ENCODE measurements around the gene SLC33A1.
"Not testable (repeated sequence)": the region's sequence is repeated elsewhere in the genome, so short reads cannot be mapped to it uniquely, and the experiment has no call there.

The SLC33A1 gene

GRCh38 chr3:155859859-155860258, 5.6 kb upstream of the SLC33A1 start:
- Histone ChIP-seq H2AFZ (ENCODE audit: low read depth) (peak overlapping the region; percentile 56), H3K9ac (no peak overlapping the region), H3K36me3 (ENCODE audit: insufficient read depth) (no peaks in the 10 kb centered on the region), H3K27me3 (ENCODE audit: insufficient read depth, low read depth) (no peaks in the 10 kb centered on the region), H3K4me3 (IDR thresholded peaks at IDR 0.05; ENCODE audit: insufficient read depth, low read depth, low read length) (no peak overlapping the region), H4K20me1 (ENCODE audit: insufficient read depth) (no peaks in the 10 kb centered on the region), H3K4me1 (ENCODE audit: low read depth, poor library complexity, severe bottlenecking) (peaks cover 26% of the 10 kb centered on the region), H3K27ac (peak overlapping the region; percentile 4; the same call in 1 of the 2 replicates), H3K79me2 (ENCODE audit: insufficient read depth, low read depth) (no peaks in the 10 kb centered on the region), H3K4me2 (peak overlapping the region; percentile 10)
- TF ChIP-seq CTCF (conservative IDR thresholded peaks at IDR 0.05; ENCODE audit: low read depth, low read length) = 0 out of 2 replicates have a peak, but pooled peaks have one; percentile 25

GRCh38 chr3:155853214-155854140, 750 bp downstream of the SLC33A1 start:
- Histone ChIP-seq H3K27me3 (ENCODE audit: insufficient read depth, low read depth) (no peaks in the 10 kb centered on the region), H3K27ac (peak overlapping the region; percentile 94), H3K4me3 (IDR thresholded peaks at IDR 0.05; ENCODE audit: insufficient read depth, low read depth, low read length) (peak overlapping the region; percentile 96), H4K20me1 (ENCODE audit: insufficient read depth) (peaks cover 9% of the 10 kb centered on the region; the same call in 1 of the 2 replicates), H3K4me2 (peak overlapping the region; percentile 97), H3K9ac (peak overlapping the region; percentile 94), H3K4me1 (ENCODE audit: low read depth, poor library complexity, severe bottlenecking) (peaks cover 38% of the 10 kb centered on the region), H3K36me3 (ENCODE audit: insufficient read depth) (no peaks in the 10 kb centered on the region), H3K79me2 (ENCODE audit: insufficient read depth, low read depth) (peaks cover 50% of the 10 kb centered on the region), H2AFZ (ENCODE audit: low read depth) (peak overlapping the region; percentile 54)
- TF ChIP-seq CTCF (conservative IDR thresholded peaks at IDR 0.05; ENCODE audit: low read depth, low read length) = no peak

- Histone ChIP-seq H3K36me3 (ENCODE audit: insufficient read depth) (no peaks in the 10 kb centered on the region), H3K27ac (peak overlapping the region; percentile 94; the same call in 1 of the 2 replicates), H3K27me3 (ENCODE audit: insufficient read depth, low read depth) (no peaks in the 10 kb centered on the region), H3K4me2 (peak overlapping the region; percentile 97), H4K20me1 (ENCODE audit: insufficient read depth) (peaks cover 9% of the 10 kb centered on the region; the same call in 1 of the 2 replicates), H3K9ac (peak overlapping the region; percentile 94), H3K4me3 (IDR thresholded peaks at IDR 0.05; ENCODE audit: insufficient read depth, low read depth, low read length) (no peak overlapping the region), H3K4me1 (ENCODE audit: low read depth, poor library complexity, severe bottlenecking) (peaks cover 38% of the 10 kb centered on the region), H3K79me2 (ENCODE audit: insufficient read depth, low read depth) (peaks cover 55% of the 10 kb centered on the region), H2AFZ (ENCODE audit: low read depth) (no peak overlapping the region)
- TF ChIP-seq CTCF (conservative IDR thresholded peaks at IDR 0.05; ENCODE audit: low read depth, low read length) = no peak
Measured at GRCh38 chr3:155852341-155852740, 1.9 kb downstream of the SLC33A1 start.

GRCh38 chr3:155849404-155849803, 4.8 kb downstream of the SLC33A1 start:
- H3K4me2 ChIP-seq; H3K27ac ChIP-seq; H3K9ac ChIP-seq; H2AFZ ChIP-seq (ENCODE audit: low read depth); H3K4me3 ChIP-seq (IDR thresholded peaks at IDR 0.05; ENCODE audit: insufficient read depth, low read depth, low read length); H4K20me1 ChIP-seq (ENCODE audit: insufficient read depth); H3K27me3 ChIP-seq (ENCODE audit: insufficient read depth, low read depth); H3K36me3 ChIP-seq (ENCODE audit: insufficient read depth): not testable (repeated sequence)
- peaks cover 78% of the 10 kb centered on the region for H3K79me2 ChIP-seq (ENCODE audit: insufficient read depth, low read depth)
- peaks cover 38% of the 10 kb centered on the region for H3K4me1 ChIP-seq (ENCODE audit: low read depth, poor library complexity, severe bottlenecking)

GRCh38 chr3:155847993-155848392, 6.2 kb downstream of the SLC33A1 start:
- no peak overlapping the region for H3K4me2 ChIP-seq
- peaks cover 38% of the 10 kb centered on the region for H3K4me1 ChIP-seq (ENCODE audit: low read depth, poor library complexity, severe bottlenecking)
- peaks cover 79% of the 10 kb centered on the region for H3K79me2 ChIP-seq (ENCODE audit: insufficient read depth, low read depth)
- no peaks in the 10 kb centered on the region for H3K27me3 ChIP-seq (ENCODE audit: insufficient read depth, low read depth)
- H3K4me3 ChIP-seq (IDR thresholded peaks at IDR 0.05; ENCODE audit: insufficient read depth, low read depth, low read length) = no peak overlapping the region
- peaks cover 9% of the 10 kb centered on the region; the same call in 1 of the 2 replicates for H4K20me1 ChIP-seq (ENCODE audit: insufficient read depth)
- H3K36me3 ChIP-seq (ENCODE audit: insufficient read depth) = no peaks in the 10 kb centered on the region
- H3K9ac ChIP-seq = no peak overlapping the region
- H3K27ac ChIP-seq = no peak overlapping the region
- H2AFZ ChIP-seq (ENCODE audit: low read depth) = no peak overlapping the region
- no peak for TF ChIP-seq CTCF (conservative IDR thresholded peaks at IDR 0.05; ENCODE audit: low read depth, low read length)

Measured in KMS-11 (cell line).